Sigmoid colon (tissue), 7 donors: ENCODE data around the gene TBCCD1. TPM values are rescaled to one million over a fixed set of nuclear protein-coding genes. Genes with fewer than 3 reads are reported as not detected.

Source experiments
- DNase-seq: peaks from one replicate; pipeline ENCODE4 v3.0.0-alpha.2; 2019
- H3K27ac ChIP-seq, 4 donors: fragments of 200-600 bp; sonication (generic); one replicate each; pipeline ENCODE4 v1.5.1; 2016 to 2019; ENCODE audit warnings: mild to moderate bottlenecking in 1 of 4
- H3K27me3 ChIP-seq, 3 donors: fragments of 200-600 bp; sonication (generic); one replicate each; pipeline ENCODE4 v1.5.1; 2019; ENCODE audit warnings: mild to moderate bottlenecking in 1 of 3
- H3K36me3 ChIP-seq, 4 donors: fragments of 200-600 bp; sonication (generic); one replicate each; pipeline ENCODE4 v1.5.1; 2016 to 2019
- H3K4me1 ChIP-seq, 4 donors: fragments of 200-600 bp; sonication (generic); one replicate each; pipeline ENCODE4 v1.5.1; 2017 to 2019
- H3K4me3 ChIP-seq, 4 donors: fragments of 200-600 bp; sonication (generic); one replicate each; pipeline ENCODE4 v1.5.1; 2017 to 2019; ENCODE audit warnings: mild to moderate bottlenecking in 2 of 4, moderate library complexity in 1 of 4
- H3K9me3 ChIP-seq, 4 donors: fragments of 200-600 bp in 3 of 4; sonication (generic) in 3 of 4; one replicate each; pipeline versions ENCODE4 v1.5.1 to v1.6.1; 2013 to 2019
- CTCF ChIP-seq, 4 experiments: fragments of 450-650 bp in 3 of 4; fragments of 200-600 bp in 1 of 4; IDR thresholded peaks; one replicate each; pipeline ENCODE4 v1.5.1; 2016 to 2019; ENCODE audit warnings: antibody characterized with exemption in 4 of 4, mild to moderate bottlenecking in 3 of 4, moderate library complexity in 2 of 4
- EP300 ChIP-seq, 4 donors: sonication (generic); formaldehyde crosslinking; IDR thresholded peaks; one replicate each; pipeline ENCODE4 v1.6.1; 2017; ENCODE audit warnings: antibody characterized with exemption in 4 of 4
- POLR2A ChIP-seq, 2 donors: fragments of 450-650 bp; IDR thresholded peaks; one replicate each; pipeline ENCODE4 v1.6.1; 2016; ENCODE audit warnings: antibody characterized with exemption in 2 of 2, mild to moderate bottlenecking in 2 of 2, moderate library complexity in 2 of 2
- POLR2AphosphoS5 ChIP-seq, 4 donors: sonication (generic); formaldehyde crosslinking; IDR thresholded peaks; one replicate each; pipeline ENCODE4 v1.6.1; 2017; ENCODE audit warnings: antibody characterized with exemption in 4 of 4
- WGBS, 2 donors: extraction: QIAGEN DNeasy Blood & Tissue Kit; methylation state at CpG; one replicate each; pipeline ENCODE4 v1.1.7; 2013; 5-methylcytosine and 5-hydroxymethylcytosine counted together
- intact Hi-C: fragments of 100-400 bp; cut with DNase I; formaldehyde crosslinking; loops from one replicate; pipeline ENCODE4 v1.15.1; 2023
- polyA plus RNA-seq, 3 donors: library from polyadenylated mRNA; stranded (reverse); fragments of 200-250 nt; gene quantifications; one replicate each; pipeline ENCODE4 v1.2.3, GENCODE V29; 2013
- total RNA-seq, 4 donors: library from RNA; depleted of rRNA; stranded (reverse); fragments of >200 nt; gene quantifications; one replicate each; pipeline ENCODE4 v1.1.0, GENCODE V29; 2016
- donor health status: healthy with polysubstance abuse.
- donor health status: Bipolar disorder and iron deficiency.
- donor health status: healthy.

The TBCCD1 gene
- total RNA-seq (10 to 100 TPM in 3 of 4 donors, 1 to 10 TPM in 1; 9.7 to 14.3 (median 11.4) TPM), polyA plus RNA-seq (1 to 10 TPM; 4.9 to 6.6 (median 6.3) TPM)

- Histone ChIP-seq H3K27ac (peak within 1 kb of the TSS; percentile 86 to 89 (median 88)), H3K36me3 (peaks cover 0 to 15% (median 0%) of the 10 kb centered on the region in 4 donors), H3K9me3 (no peaks in the 10 kb centered on the region), H3K4me3 (peak within 1 kb of the TSS; percentile 72 to 85 (median 74)), H3K4me1 (peaks cover 0 to 57% (median 40%) of the 10 kb centered on the region in 4 donors), H3K27me3 (no peaks in the 10 kb centered on the region)
- TF ChIP-seq CTCF (IDR thresholded peaks at IDR 0.05) (no peak), POLR2AphosphoS5 (IDR thresholded peaks at IDR 0.05) (peak; percentile 75 to 95 (median 92)), POLR2A (IDR thresholded peaks at IDR 0.05) (peak; percentile 72 to 74), EP300 (IDR thresholded peaks at IDR 0.05) (no peak)
- peak; percentile 94 for DNase-seq
- WGBS, 2 donors = 0% methylated on average over 66 of the region's 66 CpGs
- intact Hi-C loops = loop anchor here (5.0 to 10.0 kb wide), 5 partner anchors 162 to 980 kb away; partner anchors contain the start of genes EIF4A2, ETV5, SENP2 and TRA2B
These were observed at the start of gene TBCCD1 for GRCh38 chr3:186567072-186567921. TSS of gene TBCCD1 (minus strand) at chr3:186567339. CDS start at chr3:186564329, 3,010 bp downstream.

- intact Hi-C loops = loop anchor here (5.0 kb wide), 2 partner anchors 551 to 634 kb away; no protein-coding TSS in a partner anchor
- no peaks in the 10 kb centered on the region for H3K9me3 ChIP-seq
- peaks cover 0 to 10% (median 8%) of the 10 kb centered on the region in 4 donors for H3K4me1 ChIP-seq
- WGBS, 2 donors = 91% methylated on average over 8 of the region's 8 CpGs
- H3K4me3 ChIP-seq = no peak overlapping the region
- TF ChIP-seq EP300 (IDR thresholded peaks at IDR 0.05) (no peak), CTCF (IDR thresholded peaks at IDR 0.05) (no peak), POLR2A (IDR thresholded peaks at IDR 0.05) (no peak), POLR2AphosphoS5 (IDR thresholded peaks at IDR 0.05) (no peak)
- no peak for DNase-seq
- H3K36me3 ChIP-seq = no peaks in the 10 kb centered on the region
- no peak overlapping the region for H3K27ac ChIP-seq
- H3K27me3 ChIP-seq = peaks cover 0 to 30% (median 0%) of the 10 kb centered on the region in 3 donors
These were observed 49.1 kb upstream of the TBCCD1 start for GRCh38 chr3:186616299-186616617.

GRCh38 chr3:186614597-186615483 is 47.7 kb upstream of the TBCCD1 start:
- no peak overlapping the region for H3K27ac ChIP-seq
- peaks cover 0 to 27% (median 0%) of the 10 kb centered on the region in 3 donors for H3K27me3 ChIP-seq
- no peak overlapping the region for H3K4me3 ChIP-seq
- intact Hi-C loops = loop anchor here (2.0 to 5.0 kb wide), 4 partner anchors 206 to 1100 kb away; no protein-coding TSS in a partner anchor
- peak; percentile 77 for DNase-seq
- H3K4me1 ChIP-seq = peaks cover 0 to 10% (median 8%) of the 10 kb centered on the region in 4 donors
- H3K9me3 ChIP-seq = no peaks in the 10 kb centered on the region
- no peak for TF ChIP-seq POLR2A (IDR thresholded peaks at IDR 0.05)
- no peak for TF ChIP-seq EP300 (IDR thresholded peaks at IDR 0.05)
- TF ChIP-seq POLR2AphosphoS5 (IDR thresholded peaks at IDR 0.05) = no peak
- TF ChIP-seq CTCF (IDR thresholded peaks at IDR 0.05) = peak; percentile 73 to 97 (median 88)
- 28 to 32% methylated on average over 16 of the region's 16 CpGs for WGBS, 2 donors
- H3K36me3 ChIP-seq = no peaks in the 10 kb centered on the region

GRCh38 chr3:186614266-186614596 is 47.1 kb upstream of the TBCCD1 start:
- H3K27me3 ChIP-seq = peaks cover 0 to 27% (median 0%) of the 10 kb centered on the region in 3 donors

More at GRCh38 chr3:186614266-186614596, 47.1 kb upstream of the TBCCD1 start:
- H3K27ac ChIP-seq = no peak overlapping the region
- 52 to 54% methylated on average over 6 of the region's 6 CpGs for WGBS, 2 donors
- intact Hi-C loops = loop anchor here (2.0 kb wide), 2 partner anchors 207 to 1101 kb away; no protein-coding TSS in a partner anchor
- no peak for DNase-seq
- no peak overlapping the region for H3K4me3 ChIP-seq
- no peaks in the 10 kb centered on the region for H3K36me3 ChIP-seq
- H3K9me3 ChIP-seq = no peaks in the 10 kb centered on the region
- H3K4me1 ChIP-seq = peaks cover 0 to 10% (median 8%) of the 10 kb centered on the region in 4 donors
- TF ChIP-seq EP300 (IDR thresholded peaks at IDR 0.05) (no peak), POLR2A (IDR thresholded peaks at IDR 0.05) (no peak), CTCF (IDR thresholded peaks at IDR 0.05) (no peak), POLR2AphosphoS5 (IDR thresholded peaks at IDR 0.05) (no peak)
